ENCODE measurements around the gene LBH. TPM values are rescaled to one million over a fixed set of nuclear protein-coding genes. Genes with fewer than 3 reads are reported as not detected.

LBH gene
- total RNA-seq, 1 donor from 2014 or later: 51.7 TPM

GRCh38 chr2:30260941-30261340 is 29.6 kb downstream of the LBH start:
- no peak overlapping the region for H3K9ac ChIP-seq (ENCODE audit: low read length)

GRCh38 chr2:30261695-30262211 is 30.4 kb downstream of the LBH start:
- Histone ChIP-seq H3K36me3 (ENCODE audit: insufficient read depth, low read length) (peaks cover 21% of the 10 kb centered on the region), H2AFZ (ENCODE audit: low read depth, low read length) (no peak overlapping the region), H3K4me2 (ENCODE audit: low read length) (no peak overlapping the region), H3K27me3 (ENCODE audit: insufficient read depth, low read length) (no peaks in the 10 kb centered on the region), H3K9ac (ENCODE audit: low read length) (no peak overlapping the region), H3K4me3 (ENCODE audit: insufficient read depth, low read depth, low read length) (no peak overlapping the region), H3K9me3 (ENCODE audit: insufficient read depth, low read depth, low read length) (no peaks in the 10 kb centered on the region), H3K79me2 (ENCODE audit: insufficient read depth, low read length) (peaks cover 12% of the 10 kb centered on the region), H3K27ac (ENCODE audit: low read depth, low read length) (no peak overlapping the region), H4K20me1 (ENCODE audit: insufficient read depth, low read length) (peaks cover 23% of the 10 kb centered on the region), H3K4me1 (ENCODE audit: insufficient read depth, low read length) (peaks cover 12% of the 10 kb centered on the region)
- FAIRE-seq (peak; percentile 62), DNase-seq (ENCODE audit: low read depth) (no peak)
- peaks cover 12% of the 10 kb centered on the region for H3K4me1 Mint-ChIP-seq (ENCODE audit: low read depth, unreplicated experiment)
- H3K36me3 Mint-ChIP-seq (ENCODE audit: low read depth, unreplicated experiment): peaks cover 43% of the 10 kb centered on the region
- no peak overlapping the region for H3K4me3 Mint-ChIP-seq (ENCODE audit: unreplicated experiment)
- H3K9me3 Mint-ChIP-seq (ENCODE audit: unreplicated experiment): peaks cover 5% of the 10 kb centered on the region
- H3K27me3 Mint-ChIP-seq (ENCODE audit: low read depth, unreplicated experiment): no peaks in the 10 kb centered on the region
- TF ChIP-seq, protein P1, sequence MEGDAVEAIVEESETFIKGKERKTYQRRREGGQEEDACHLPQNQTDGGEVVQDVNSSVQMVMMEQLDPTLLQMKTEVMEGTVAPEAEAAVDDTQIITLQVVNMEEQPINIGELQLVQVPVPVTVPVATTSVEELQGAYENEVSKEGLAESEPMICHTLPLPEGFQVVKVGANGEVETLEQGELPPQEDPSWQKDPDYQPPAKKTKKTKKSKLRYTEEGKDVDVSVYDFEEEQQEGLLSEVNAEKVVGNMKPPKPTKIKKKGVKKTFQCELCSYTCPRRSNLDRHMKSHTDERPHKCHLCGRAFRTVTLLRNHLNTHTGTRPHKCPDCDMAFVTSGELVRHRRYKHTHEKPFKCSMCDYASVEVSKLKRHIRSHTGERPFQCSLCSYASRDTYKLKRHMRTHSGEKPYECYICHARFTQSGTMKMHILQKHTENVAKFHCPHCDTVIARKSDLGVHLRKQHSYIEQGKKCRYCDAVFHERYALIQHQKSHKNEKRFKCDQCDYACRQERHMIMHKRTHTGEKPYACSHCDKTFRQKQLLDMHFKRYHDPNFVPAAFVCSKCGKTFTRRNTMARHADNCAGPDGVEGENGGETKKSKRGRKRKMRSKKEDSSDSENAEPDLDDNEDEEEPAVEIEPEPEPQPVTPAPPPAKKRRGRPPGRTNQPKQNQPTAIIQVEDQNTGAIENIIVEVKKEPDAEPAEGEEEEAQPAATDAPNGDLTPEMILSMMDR (IDR thresholded peaks at IDR 0.05; ENCODE audit: insufficient read depth, low read depth, low read length): no peak
- no peak for TF ChIP-seq EZH2 (IDR thresholded peaks at IDR 0.05; ENCODE audit: insufficient read depth, low read length)
- H3K27ac Mint-ChIP-seq (ENCODE audit: unreplicated experiment): no peak overlapping the region

More at GRCh38 chr2:30260941-30261340, 29.6 kb downstream of the LBH start:
- H3K4me2 ChIP-seq (ENCODE audit: low read length): no peak overlapping the region
- DNase-seq (ENCODE audit: low read depth): no peak
- Mint-ChIP-seq H3K27me3 (ENCODE audit: low read depth, unreplicated experiment) (no peaks in the 10 kb centered on the region), H3K27ac (ENCODE audit: unreplicated experiment) (no peak overlapping the region), H3K4me1 (ENCODE audit: low read depth, unreplicated experiment) (peaks cover 9% of the 10 kb centered on the region), H3K9me3 (ENCODE audit: unreplicated experiment) (peaks cover 5% of the 10 kb centered on the region), H3K4me3 (ENCODE audit: unreplicated experiment) (no peak overlapping the region), H3K36me3 (ENCODE audit: low read depth, unreplicated experiment) (peaks cover 50% of the 10 kb centered on the region)
- H3K79me2 ChIP-seq (ENCODE audit: insufficient read depth, low read length): peaks cover 16% of the 10 kb centered on the region
- H3K9me3 ChIP-seq (ENCODE audit: insufficient read depth, low read depth, low read length): no peaks in the 10 kb centered on the region
- peaks cover 6% of the 10 kb centered on the region for H3K4me1 ChIP-seq (ENCODE audit: insufficient read depth, low read length)
- no peaks in the 10 kb centered on the region for H3K27me3 ChIP-seq (ENCODE audit: insufficient read depth, low read length)
- H4K20me1 ChIP-seq (ENCODE audit: insufficient read depth, low read length): peaks cover 27% of the 10 kb centered on the region
- H3K36me3 ChIP-seq (ENCODE audit: insufficient read depth, low read length): peaks cover 23% of the 10 kb centered on the region
- no peak for TF ChIP-seq EZH2 (IDR thresholded peaks at IDR 0.05; ENCODE audit: insufficient read depth, low read length)
- TF ChIP-seq, protein P1 (IDR thresholded peaks at IDR 0.05; ENCODE audit: insufficient read depth, low read depth, low read length): no peak
- no peak for FAIRE-seq
- H3K27ac ChIP-seq (ENCODE audit: low read depth, low read length): no peak overlapping the region
- H3K4me3 ChIP-seq (ENCODE audit: insufficient read depth, low read depth, low read length): no peak overlapping the region
- H2AFZ ChIP-seq (ENCODE audit: low read depth, low read length): no peak overlapping the region

- Mint-ChIP-seq H3K9me3 (ENCODE audit: unreplicated experiment) (peaks cover 5% of the 10 kb centered on the region), H3K4me1 (ENCODE audit: low read depth, unreplicated experiment) (peaks cover 14% of the 10 kb centered on the region), H3K36me3 (ENCODE audit: low read depth, unreplicated experiment) (peaks cover 40% of the 10 kb centered on the region), H3K27me3 (ENCODE audit: low read depth, unreplicated experiment) (no peaks in the 10 kb centered on the region), H3K4me3 (ENCODE audit: unreplicated experiment) (no peak overlapping the region), H3K27ac (ENCODE audit: unreplicated experiment) (no peak overlapping the region)
- H4K20me1 ChIP-seq (ENCODE audit: insufficient read depth, low read length): peaks cover 16% of the 10 kb centered on the region
- no peak overlapping the region for H3K27ac ChIP-seq (ENCODE audit: low read depth, low read length)
- H3K4me1 ChIP-seq (ENCODE audit: insufficient read depth, low read length): peaks cover 12% of the 10 kb centered on the region
- H3K9ac ChIP-seq (ENCODE audit: low read length): no peak overlapping the region
- TF ChIP-seq EZH2 (IDR thresholded peaks at IDR 0.05; ENCODE audit: insufficient read depth, low read length): no peak
- TF ChIP-seq, protein P1 (IDR thresholded peaks at IDR 0.05; ENCODE audit: insufficient read depth, low read depth, low read length): no peak
- no peak overlapping the region for H3K4me3 ChIP-seq (ENCODE audit: insufficient read depth, low read depth, low read length)
- no peak for DNase-seq (ENCODE audit: low read depth)
- H3K27me3 ChIP-seq (ENCODE audit: insufficient read depth, low read length): no peaks in the 10 kb centered on the region
- no peak overlapping the region for H2AFZ ChIP-seq (ENCODE audit: low read depth, low read length)
- FAIRE-seq: no peak
- no peaks in the 10 kb centered on the region for H3K9me3 ChIP-seq (ENCODE audit: insufficient read depth, low read depth, low read length)
- peaks cover 5% of the 10 kb centered on the region for H3K79me2 ChIP-seq (ENCODE audit: insufficient read depth, low read length)
- H3K4me2 ChIP-seq (ENCODE audit: low read length): no peak overlapping the region
- peaks cover 16% of the 10 kb centered on the region for H3K36me3 ChIP-seq (ENCODE audit: insufficient read depth, low read length)
These were observed 31.5 kb downstream of the LBH start for GRCh38 chr2:30262716-30263309.
